ENCODE data around the gene DPM2.

- TF ChIP-seq CTCF (IDR thresholded peaks at IDR 0.05; ENCODE audit: insufficient read depth, low read length, poor library complexity, severe bottlenecking) (no peak), EZH2phosphoT487 (conservative IDR thresholded peaks at IDR 0.05; ENCODE audit: low read length) (no peak)
Measured at GRCh38 chr9:127961155-127961490, 23.5 kb upstream of the DPM2 start.
